Measurements from ENCODE around the gene ATP5F1C.
"Not testable (repeated sequence)": the region's sequence is repeated elsewhere in the genome, so short reads cannot be mapped to it uniquely, and the experiment has no call there.

The ATP5F1C gene

DNA sequence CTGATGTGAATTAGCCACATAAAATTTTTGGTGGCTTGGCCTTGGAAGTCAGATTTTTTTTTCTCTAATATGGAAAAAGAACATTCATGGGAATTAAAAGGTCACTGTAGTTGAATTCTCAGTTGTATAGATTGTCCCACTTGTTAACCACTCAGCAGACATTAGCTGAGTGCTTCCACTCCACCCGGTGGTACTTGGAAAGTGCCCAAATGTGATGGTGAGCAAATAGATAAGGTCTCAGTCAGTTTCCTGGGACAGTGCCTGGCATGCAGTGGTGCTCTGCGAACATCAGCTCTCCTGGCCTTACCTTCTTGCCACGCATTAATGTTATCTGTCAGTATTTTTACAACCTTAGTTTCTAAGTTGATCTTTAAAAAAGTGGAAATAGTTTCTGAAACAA lies 1.4 kb downstream of the ATP5F1C start:
- Histone ChIP-seq H3K4me3 (peak overlapping the region in 5 of 7 experiments; percentile 85 to 98 (median 89)), H3K27ac (peak overlapping the region in 6 of 21 experiments; percentile 85 to 97 (median 94))

GRCh38 chr10:7792541-7792940 lies 4.6 kb downstream of the ATP5F1C start:
- Histone ChIP-seq H3K4me3 (no peak overlapping the region), H3K27ac (no peak overlapping the region)

DNA sequence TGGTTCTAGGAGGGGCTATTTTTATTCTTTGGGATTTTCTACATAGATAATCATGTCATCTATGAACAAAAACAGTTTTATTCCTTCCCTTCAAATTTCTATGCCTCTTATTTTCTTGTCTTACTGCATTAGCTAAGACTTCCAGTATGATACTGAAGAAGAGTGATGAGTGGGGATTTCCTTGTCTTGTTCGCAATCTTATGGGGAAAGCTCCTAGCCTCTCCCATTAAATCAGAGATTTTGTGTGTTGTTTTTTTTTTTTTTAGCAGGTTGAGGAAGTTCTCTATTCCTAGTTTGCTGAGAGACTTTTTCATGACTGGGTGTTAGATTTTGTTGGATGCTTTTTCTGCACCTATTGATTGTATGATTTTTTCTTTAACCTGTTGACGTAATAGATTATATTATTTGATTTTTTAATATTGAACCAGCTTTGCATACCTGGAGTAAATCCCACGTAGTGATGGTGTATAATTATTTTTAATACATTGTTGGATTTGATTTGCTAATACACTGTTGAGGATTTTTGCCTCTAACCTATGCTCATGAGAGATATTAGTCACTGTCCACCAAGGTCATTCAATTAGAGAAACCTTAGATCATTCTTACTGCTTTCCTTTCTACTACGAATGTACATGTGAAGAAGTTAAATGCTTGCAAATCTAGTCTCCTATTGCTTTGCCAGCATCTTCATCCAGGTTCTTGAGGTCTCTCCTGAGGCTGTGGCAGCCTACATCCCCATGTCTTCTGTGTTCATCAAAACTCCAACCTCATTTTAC lies 6.5 kb downstream of the ATP5F1C start:
- no peak overlapping the region for H3K27ac ChIP-seq

DNA sequence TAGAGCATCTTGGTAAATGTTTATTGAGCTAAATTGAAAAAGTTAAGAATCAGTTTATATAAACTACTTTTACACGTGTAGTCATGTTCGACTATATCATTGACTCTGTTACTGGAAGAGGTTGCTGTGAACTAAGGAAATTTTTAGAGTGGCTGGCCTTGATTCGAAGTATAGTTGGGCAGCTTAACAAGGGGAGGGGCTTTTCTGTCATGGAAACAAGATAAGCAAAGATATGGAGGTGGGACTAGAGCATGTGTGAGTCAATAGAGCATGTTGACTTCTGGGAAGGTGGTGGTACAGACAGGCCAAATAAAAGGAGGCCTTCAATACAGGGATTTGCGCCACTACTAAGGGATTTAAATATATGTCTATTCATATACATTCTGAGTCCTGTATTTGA lies 7.6 kb downstream of the ATP5F1C start:
- no peak overlapping the region for H3K27ac ChIP-seq
- H3K4me3 ChIP-seq: no peak overlapping the region

More for the DNA sequence above, 6.5 kb downstream of the ATP5F1C start:
- H3K4me3 ChIP-seq: no peak overlapping the region

GRCh38 chr10:7797582-7797981 lies 9.6 kb downstream of the ATP5F1C start:
- no peak overlapping the region for H3K27ac ChIP-seq
- H3K4me3 ChIP-seq: no peak overlapping the region

DNA sequence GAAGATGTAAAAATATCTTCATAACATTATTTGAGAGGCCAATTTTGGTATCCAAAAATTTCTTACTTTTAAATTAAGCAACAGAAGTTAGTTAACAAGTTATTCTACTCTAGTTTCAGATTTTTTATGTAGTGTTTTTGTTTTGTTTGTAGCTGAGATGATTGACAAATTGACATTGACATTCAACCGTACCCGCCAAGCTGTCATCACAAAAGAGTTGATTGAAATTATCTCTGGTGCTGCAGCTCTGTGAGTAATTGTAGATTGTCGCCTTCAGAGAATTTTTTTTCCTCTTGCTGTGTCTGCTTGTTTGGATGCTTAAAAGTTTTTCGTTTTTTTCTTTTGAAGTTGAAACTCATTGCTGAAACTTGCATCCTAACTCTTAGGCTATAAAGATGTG lies 14.6 kb downstream of the ATP5F1C start:
- Histone ChIP-seq H3K27ac (no peak overlapping the region), H3K4me3 (no peak overlapping the region)

DNA sequence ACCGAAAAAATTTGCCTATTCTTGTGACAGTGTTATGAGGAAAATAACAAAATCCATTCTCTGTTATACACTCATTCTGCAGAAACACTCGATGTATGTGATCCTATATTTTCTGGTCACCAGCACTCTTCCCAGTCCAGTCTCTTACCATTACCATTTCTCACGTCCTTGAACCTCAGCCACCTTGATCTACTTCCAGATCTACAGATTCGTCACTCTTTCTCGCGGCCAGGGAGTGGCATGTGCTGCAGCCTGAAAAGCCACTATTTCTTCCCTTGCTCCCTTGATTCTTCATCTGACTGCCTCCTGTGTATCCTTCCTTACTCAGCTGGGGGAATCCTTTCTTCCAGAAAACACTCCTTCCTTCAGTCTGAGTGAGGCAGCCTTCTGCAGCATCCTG lies 16.2 kb downstream of the ATP5F1C start:
- H3K4me3 ChIP-seq: no peak overlapping the region
- H3K27ac ChIP-seq: no peak overlapping the region

GRCh38 chr10:7804741-7805140 lies 16.8 kb downstream of the ATP5F1C start:
- H3K4me3 ChIP-seq: no peak overlapping the region
- no peak overlapping the region for H3K27ac ChIP-seq

- Histone ChIP-seq H3K4me3 (no peak overlapping the region), H3K27ac (no peak overlapping the region)
These were observed 20.8 kb downstream of the ATP5F1C start for GRCh38 chr10:7808686-7809267.

DNA sequence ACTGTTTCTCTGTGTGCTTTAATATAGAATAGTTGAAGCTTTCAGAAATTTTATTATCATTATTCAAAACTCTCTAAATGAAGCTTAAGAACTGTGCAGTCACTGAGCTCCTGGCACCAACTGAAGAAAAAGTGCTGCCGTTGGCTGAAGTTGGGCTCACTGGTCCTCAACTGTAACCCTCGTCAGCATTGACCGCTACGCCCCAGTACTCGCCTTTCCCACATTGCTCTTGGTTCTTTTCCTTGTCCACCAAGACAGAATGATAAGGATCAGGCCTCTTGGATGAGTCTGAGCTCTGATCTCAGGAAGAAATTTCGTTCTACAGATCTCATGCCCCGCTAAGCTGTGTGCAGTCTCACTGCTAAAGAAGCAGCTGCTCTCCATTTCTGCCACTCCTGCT lies 22.5 kb downstream of the ATP5F1C start:
- H3K4me3 ChIP-seq: no peak overlapping the region
- no peak overlapping the region for H3K27ac ChIP-seq

GRCh38 chr10:7811000-7811399 lies 23.0 kb downstream of the ATP5F1C start:
- no peak overlapping the region for H3K27ac ChIP-seq
- no peak overlapping the region for H3K4me3 ChIP-seq

DNA sequence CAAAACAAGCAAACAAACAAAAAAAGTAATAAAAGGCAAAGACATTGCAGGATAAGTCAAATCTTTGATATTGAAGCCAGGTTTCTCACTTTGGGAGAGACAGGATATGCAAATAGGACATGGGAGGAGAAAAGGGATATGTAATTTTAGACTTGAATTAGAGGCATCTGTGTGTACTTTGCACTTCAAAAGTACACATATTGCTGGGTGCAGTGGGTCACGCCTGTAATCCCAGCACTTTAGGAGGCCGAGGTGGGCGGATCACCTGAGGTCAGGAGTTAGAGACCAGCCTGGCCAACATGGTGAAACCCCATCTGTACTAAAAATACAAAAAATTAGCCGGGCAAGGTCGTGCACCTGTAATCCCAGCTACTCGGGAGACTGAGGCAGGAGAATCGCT lies 23.8 kb downstream of the ATP5F1C start:
- H3K27ac ChIP-seq, H3K4me3 ChIP-seq: not testable (repeated sequence)

- Histone ChIP-seq H3K4me3 (no peak overlapping the region), H3K27ac (no peak overlapping the region)
These were observed 25.5 kb downstream of the ATP5F1C start for GRCh38 chr10:7813481-7813880.

DNA sequence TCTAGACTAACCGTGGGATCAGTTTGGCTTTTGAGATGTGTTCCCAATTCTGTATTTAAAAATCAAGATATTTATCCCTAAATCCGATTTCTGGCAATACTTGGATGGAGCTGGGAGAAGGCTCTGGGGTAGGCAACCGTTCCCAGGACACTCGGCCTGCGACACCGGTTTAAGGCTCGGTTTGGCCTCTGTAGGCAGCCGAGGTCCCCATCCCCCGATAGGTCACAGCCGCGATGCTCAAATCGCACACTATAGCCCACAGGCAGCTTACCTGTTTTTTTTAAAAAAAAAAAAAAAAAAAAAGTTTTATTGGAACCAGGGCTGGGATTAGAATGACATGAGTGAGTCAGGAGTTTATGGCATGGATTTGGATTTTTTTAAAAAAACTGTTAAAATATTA lies 29.6 kb downstream of the ATP5F1C start:
- H3K27ac ChIP-seq: peak overlapping the region in 5 of 21 experiments; percentile 68 to 91 (median 86)
- H3K4me3 ChIP-seq: peak overlapping the region; percentile 87 to 100 (median 97)

GRCh38 chr10:7817984-7818294 lies 30.0 kb downstream of the ATP5F1C start:
- Histone ChIP-seq H3K4me3 (peak overlapping the region; percentile 87 to 100 (median 97)), H3K27ac (peak overlapping the region in 18 of 21 experiments; percentile 5 to 91 (median 80))

DNA sequence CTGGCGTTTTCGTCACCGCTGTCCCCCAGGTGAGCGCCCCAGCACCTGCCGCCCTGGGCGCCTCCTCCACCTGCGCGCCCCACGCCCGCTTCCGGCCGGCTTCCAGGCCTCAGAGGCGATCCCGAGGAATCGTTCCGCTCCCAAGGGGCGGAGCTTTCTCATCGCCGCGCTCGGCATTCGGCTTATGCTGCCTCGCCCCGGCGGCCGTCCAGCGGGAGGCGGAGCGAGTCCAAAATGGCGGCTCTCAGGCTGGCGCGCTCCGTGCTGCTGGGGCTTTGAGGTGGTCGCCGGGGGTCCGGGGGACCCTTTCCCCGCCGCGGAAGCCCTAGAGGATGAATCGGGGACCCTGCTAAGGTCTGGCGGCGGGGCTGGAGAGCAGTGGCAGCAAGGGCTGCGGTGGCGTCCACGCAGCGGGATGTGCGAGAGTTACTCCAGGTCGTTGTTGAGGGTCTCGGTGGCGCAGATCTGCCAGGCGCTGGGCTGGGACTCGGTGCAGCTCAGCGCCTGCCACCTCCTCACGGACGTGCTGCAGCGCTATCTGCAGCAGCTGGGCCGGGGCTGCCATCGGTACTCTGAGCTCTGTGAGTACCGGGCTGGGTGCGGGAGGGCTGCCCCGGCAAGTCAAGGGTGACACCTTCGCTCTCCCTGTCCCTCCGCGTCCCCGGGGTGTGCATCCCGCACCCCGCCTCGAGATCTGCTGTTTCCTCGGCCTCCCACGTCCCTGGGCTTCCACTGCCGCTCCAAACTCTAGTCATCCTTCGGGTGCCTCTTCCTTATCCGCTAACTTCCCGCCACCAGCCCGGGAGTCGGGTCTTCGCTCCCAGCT lies 30.5 kb downstream of the ATP5F1C start, which contains the start of gene TAF3:
TSS of gene TAF3 (plus strand) at position 211 of the 826 bp plus-strand sequence. CDS start at position 416, 205 bp downstream.
- Histone ChIP-seq H3K4me3 (peak within 1 kb of the TSS; percentile 87 to 100 (median 97)), H3K27ac (peak within 1 kb of the TSS in 20 of 21 experiments; percentile 13 to 91 (median 80))

DNA sequence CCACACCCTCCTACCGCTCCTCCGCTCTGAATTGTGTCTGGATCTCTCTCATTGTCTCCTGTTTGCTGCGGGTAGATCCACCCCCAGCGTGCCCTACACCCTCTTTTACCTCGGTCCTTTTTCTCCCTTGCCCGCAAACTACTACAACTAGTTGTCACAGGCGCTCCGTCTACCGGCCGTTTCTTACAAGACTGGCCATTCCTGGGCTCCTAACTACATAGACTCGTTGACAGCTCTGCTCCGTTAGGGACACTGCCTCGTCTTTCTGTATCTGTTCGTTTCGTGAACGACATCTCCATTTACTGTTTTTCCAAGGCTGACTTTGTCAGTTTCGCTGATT lies 31.1 kb downstream of the ATP5F1C start:
- H3K27ac ChIP-seq: peak overlapping the region in 14 of 21 experiments; percentile 76 to 91 (median 84)
- peak overlapping the region; percentile 87 to 100 (median 97) for H3K4me3 ChIP-seq

- Histone ChIP-seq H3K27ac (no peak overlapping the region), H3K4me3 (no peak overlapping the region)
These were observed 36.3 kb downstream of the ATP5F1C start for GRCh38 chr10:7824251-7824650.

- no peak overlapping the region for H3K4me3 ChIP-seq
- H3K27ac ChIP-seq: no peak overlapping the region
These were observed 39.0 kb downstream of the ATP5F1C start for GRCh38 chr10:7826971-7827370.

GRCh38 chr10:7829289-7829834 lies 41.4 kb downstream of the ATP5F1C start:
- no peak overlapping the region for H3K4me3 ChIP-seq
- H3K27ac ChIP-seq: no peak overlapping the region
